Stimulated activated CD4-positive, alpha-beta T cell treated with anti-CD3 and anti-CD28 coated beads, Interleukin-12 subunit alpha, Interleukin-12 subunit beta, amount 100 ng/mL, for 24 hours (primary cell): ENCODE measurements around the gene SIK2.

ENCODE experiments used
- DNase-seq, 2 experiments: peaks; one replicate each; pipeline ENCODE4 v3.0.0-alpha.2; 2020; ENCODE audit warnings: low read depth in 2 of 2

Gene SIK2

DNA sequence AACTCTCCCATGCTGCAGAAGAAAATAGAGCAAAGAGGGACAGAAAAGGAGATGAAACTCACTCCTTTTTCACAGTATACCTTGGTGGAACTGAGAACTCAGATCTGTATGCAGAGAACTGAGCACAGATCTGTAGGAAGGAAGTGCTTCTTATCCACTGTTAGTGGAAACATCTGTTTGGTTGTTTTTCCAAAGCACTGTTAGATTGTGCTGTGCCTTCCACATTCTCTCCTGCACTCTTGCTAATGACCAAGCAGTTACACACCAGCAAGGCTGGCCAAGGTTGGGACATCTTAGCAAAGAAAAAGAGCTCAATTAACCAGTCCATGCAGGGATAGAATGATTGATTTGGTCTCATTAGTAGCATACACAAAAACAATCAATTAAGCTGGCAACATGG is 20.1 kb upstream of the SIK2 start:
- no peak for DNase-seq

DNA sequence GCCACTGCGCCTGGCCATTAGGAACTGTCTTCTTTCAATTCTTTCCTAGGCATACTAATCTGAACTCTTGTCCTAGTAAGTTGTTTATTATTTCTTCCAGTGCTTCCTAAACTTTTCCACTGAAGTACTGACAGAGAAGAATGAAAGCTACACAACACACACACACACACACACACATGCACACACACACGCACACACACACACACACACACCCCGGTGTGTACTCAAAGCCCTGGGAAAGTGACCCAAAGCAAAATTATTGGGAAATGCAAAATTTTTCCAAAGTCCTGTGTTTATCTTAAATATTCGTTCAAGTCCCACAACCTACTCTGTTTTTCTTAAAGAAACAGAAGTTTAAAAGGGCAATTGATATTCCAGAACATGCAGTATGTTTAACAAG is 19.4 kb upstream of the SIK2 start:
- no peak for DNase-seq

DNA sequence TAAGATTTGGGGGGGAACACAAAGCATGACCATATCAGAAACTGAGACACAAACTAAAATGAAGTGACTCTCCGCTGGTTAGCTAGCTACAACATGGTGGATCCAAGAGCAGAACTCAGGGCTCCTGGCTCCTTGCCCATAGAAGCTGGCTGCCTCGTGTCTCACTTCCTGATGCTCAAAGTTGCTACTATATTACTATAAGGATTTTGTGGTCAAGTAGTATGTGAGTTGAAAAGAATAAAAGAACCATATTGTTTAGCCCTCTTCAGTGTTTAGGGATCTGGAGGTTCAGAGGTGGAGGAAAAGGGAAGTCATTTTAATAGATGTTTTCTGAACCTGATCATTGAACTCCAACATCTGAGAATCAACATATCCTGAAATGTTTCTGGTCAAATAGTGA is 16.9 kb upstream of the SIK2 start:
- no peak for DNase-seq

DNA sequence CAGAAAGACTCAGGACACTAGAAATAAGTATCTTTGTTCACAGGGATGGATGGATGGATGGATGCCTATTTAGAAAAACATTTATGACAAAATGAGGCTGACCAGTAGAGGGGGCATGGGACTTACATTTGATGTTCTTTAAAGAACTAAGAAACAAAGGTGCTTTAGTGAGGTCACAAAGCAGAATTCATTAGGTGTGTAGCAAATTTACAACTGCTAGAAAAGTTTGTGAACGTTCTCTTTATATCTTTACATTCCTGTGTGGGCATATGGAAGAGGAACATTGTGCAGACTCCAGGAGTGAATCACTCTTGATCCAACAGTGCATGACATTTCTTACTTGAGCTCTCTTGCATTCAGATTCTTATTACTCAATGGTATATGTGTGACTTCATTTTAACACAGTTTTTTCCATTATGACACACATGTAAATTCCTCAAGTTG is 15.8 kb upstream of the SIK2 start:
- no peak for DNase-seq

DNA sequence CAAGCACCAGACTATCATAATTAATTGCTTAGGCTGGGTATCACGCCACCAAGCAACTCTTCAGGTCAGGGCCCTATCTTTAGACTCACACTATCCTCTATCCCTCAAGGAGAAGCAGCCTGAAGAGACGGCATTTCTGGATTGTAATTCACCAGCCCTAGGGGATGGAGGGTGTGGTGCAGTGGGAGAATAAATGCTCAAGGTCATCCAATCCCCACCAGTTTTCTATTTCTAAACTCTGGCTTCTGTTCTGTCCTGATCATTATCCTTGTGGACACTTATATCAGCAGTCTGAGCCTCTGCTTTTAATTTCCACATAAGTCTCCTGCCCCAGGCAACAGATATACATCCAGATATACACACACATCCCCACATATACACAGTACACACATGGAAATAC is 13.1 kb upstream of the SIK2 start:
- no peak for DNase-seq

DNA sequence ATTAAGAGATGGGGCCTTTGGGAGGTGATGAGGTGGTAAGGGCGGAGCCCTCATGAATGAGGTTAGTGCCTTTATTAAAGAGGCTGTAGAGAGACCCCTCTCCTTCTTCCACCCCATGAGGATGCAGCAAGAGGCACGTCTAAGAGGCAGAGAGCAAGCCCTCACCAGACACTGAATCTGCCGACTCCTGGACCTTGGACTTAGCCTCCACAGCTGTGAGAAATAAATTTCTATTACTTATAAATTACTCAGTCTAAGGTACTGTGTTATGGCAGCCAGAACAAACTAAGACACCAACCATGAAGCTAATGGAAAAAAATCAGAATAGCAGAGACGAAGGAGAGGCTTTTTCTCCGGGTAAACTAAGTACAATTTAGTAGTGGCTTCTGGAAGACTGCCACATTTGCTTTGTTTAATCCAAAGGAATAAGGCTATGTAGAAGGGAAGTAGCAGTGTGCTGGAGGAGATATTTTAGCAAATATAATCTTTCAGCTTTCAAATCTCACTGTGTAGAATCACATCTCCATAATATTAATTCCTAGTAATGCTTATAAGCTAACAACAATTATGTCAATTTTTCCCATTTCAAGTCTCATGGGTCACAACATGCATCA is 12.3 kb upstream of the SIK2 start:
- no peak for DNase-seq

DNA sequence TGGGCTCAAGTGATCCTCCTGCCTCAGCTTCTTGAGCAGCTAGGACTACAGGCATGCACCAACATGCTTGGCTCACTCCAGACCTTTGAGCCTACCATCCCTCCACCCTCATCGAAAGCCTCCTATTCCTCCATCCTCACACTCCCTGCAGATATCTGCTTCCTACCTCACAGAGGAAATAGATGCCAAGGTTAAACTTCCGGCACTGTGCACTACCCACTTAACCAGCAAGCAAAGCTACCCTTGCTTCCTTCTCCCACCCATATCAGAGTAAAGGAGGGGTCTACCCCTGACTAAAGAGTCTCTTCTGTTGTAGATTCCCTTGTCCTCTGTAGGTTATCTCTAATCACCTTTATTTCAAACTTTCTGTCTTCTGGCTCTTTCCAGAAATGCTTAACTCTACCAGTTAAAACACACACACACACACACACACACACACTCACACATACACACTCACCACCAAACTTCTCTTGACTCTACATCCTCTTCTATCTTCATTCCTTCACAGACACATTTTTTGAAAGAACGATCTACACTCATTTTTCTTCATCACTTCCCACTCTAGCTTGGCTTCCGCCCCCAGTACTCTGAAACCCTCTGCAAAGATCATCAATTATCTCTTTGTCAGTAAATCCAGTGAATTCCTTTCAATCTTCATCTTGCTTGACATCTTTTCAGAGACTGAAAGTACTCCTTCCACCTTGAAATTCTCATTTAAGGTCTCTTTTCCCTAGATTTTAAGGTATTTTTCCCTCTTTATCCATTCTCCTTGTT is 10.9 kb upstream of the SIK2 start:
- no peak for DNase-seq

DNA sequence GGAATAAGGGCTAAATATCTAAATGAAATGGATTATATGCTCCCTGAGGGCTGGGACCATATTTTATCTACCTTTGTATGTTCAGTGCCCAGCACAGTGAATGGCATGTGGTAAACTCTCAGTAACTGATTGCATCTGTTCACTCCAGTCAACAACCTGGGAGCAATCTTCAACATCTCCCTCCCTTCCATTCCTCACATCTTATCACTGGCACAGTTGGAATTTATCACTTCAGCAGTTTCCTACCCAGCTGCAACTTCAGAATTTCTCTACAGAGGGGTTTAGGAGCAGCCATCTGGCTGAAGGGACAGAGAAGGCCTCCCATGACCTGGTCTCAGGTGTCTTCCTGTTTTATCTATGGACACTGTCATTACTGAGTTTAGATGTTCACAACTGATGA is 9.8 kb upstream of the SIK2 start:
- no peak for DNase-seq

DNA sequence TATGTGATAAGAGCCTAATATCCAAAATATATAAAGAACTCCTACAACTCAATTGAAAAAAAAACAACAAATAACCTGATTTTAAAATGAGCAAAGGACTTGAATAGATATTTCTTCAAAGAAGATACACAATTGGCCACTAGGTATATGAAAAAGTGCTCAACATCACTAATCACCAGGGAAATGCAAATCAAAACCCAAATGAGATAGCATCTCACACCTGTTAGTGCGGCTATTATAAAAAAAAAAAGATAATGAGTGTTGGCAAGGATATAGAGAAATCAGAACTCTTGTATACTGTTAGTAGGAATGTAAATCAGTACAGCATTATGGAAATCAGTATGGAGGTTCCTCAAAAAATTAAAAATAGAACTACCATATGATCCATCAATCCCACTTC is 5.9 kb upstream of the SIK2 start:
- no peak for DNase-seq

DNA sequence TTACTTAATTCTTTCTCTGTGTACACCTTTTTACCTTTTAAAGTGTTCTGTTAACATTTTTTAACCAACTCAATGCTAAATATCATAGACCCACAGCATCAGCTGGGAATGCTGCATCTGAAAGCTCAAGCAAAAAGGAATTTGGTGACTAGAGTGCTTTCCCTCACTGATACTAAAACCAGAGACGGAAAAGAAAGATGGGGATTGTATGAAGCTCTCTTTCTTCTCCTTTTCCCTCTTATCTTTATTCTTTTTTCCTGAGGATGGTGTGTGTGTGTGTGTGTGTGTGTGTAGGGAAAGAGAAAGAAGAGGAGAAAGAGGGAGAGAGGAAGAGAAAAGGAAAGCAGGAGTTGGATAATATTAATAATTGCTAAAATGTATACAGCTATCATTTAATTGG is 4.1 kb upstream of the SIK2 start:
- DNase-seq, result no peak

DNA sequence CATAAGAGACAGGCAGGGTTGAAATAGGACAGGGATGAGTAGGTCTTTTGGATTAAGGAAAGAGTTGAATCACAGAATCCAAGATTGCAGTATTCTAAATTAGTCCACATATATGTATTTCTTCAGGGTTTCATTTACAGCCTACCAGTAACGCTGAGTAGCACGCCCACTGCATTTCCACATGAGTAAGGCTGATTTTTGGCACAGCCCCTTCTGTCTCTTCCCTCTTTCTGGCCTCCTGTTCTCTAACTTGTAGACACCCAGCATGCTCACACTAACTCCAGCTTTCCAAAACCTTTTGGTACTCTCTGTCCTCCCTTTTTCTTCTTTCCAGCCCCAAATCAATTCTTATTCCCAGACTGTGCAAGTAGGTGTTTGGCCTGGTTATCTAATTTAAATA is 3.7 kb upstream of the SIK2 start:
- no peak for DNase-seq

DNA sequence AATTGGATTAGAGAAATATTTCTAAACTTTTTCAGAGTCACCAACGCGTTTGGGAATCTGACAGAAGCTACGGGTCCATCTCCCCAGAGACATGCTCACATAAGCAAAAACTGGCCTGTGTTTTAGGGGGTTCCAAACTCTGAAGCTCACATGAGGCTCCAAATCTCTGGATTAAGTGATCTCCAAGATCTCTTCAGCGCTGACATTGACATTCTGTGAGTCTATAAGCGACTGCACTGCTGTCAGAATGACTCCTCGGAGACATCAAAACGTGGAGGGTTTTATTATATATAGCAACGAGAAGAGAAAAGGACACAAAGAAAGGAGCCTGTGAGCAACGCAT is 642 bp upstream of the SIK2 start:
- no peak for DNase-seq

DNA sequence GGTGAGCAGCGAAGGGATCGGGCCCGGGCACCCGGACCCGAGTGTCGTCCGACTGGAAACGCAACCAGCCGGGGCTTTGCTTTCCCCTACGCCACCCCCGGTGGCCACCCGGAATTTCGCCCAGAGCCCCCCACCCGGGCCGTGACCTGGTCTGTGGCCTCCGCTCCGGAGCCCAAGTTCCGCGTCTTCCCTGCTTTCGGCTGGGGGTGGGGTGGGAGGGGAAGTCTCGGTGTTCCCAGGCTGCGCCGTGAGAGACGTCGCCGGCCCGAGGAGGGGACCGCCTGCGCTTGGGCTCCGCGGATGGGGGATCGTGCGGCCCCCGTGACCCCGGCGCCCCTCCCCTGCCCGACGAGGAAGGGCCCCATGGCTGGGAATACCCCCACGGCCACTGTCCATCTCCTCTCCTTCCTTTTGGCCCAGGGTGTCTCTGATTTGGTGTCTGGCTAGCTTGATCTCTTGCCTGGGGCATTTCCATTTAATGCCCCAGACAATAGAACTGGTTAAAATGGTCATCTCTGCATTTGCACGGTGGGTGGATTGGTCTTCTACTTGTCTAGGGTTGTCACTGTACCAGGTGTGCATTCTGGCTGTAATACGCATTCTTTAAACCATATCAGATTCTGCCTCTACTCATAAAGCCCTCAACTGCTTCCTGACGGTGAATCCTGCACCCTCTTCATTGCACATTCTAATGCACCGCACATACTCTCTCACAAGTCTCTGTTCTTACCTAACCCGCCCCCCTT is 789 bp downstream of the SIK2 start:
- no peak for DNase-seq

DNA sequence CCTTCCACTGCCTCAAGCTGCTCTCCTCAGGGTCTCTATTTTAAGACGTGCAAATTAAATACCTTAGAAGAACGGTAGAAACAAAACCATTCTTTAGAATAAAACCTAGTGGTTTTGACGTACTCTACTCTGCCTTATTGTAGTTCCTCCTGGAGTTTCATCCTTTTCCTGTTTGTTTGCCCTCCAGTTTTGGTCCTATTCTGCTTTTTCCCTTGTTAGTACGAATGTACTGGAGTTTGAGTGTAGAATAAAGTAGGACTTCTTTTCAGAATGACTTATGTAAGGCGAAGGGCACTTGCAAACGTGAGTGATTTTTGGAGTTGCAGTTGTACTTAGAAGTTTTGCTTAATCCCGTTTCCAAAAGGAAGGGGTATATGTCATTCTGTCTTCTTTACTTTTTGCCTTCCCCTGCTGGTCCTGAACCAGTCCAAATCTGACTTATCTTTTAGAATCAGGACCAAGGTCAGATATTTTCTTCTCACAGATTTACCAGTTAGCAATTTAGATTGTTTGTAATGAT is 1.4 kb downstream of the SIK2 start:
- DNase-seq, result no peak

DNA sequence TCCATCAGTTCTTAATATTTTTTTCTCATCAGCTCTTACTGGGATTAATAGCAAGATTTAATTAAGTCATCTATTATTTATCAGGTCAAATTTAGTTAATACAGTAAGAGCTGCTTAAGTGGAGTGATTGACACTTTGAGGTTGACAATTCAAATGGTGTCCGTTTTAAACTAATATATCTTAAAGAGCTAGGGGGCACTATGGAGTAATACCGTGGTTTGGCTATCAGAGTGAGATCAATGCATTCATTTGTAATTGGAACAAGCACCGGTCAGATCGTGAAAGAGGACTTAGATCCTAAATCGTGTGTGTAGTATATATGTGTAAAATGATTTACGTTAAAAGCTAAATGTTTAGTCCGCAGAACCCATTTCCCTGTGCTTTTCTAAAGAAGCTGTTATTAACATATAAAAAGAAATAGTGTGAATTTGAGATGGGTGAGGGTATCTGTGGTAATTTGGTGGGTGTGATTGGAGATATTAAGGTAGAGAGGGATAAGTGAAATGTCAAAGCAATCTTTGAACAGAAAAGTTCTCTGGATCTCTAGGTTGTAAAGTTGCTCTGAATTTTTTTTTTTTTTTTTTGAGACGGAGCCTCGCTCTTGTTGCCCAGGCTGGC is 2.3 kb downstream of the SIK2 start:
- no peak for DNase-seq

DNA sequence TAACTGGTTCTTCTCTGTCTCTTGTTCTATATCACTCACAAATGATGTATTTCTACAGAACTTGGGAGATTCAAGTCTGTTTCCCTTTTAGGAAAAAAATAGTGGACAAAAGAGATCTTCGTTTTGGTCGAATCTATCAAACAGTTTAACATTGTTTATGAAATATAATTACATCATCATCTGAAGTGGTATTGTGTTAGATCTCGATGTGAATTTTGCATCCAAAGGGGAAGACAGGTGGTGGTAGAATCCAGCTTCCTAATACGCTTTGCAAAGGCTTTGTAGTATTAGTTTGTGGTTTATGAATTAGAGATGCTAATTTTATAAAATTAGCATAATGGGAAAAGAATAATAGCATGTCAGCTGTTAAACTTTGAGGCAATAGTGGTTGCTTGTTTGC is 3.4 kb downstream of the SIK2 start:
- no peak for DNase-seq

DNA sequence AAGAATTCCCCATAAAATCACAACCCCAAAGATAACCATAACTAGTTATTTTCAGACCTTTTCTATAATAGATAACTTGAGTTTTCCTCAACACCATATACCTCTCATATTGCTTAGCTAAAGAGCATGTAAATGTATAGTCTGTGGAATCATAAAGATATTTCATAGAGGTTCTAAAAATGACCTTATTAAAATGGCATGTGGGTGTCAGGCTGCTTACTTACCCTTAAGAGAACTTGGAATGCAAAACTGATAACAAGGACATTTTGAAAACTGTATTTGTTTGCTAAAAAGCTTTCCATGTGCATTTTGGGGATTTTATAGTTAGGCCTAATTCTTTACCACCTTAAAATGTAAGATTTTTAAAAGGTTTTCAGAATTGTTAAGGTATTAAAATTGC is 4.7 kb downstream of the SIK2 start:
- DNase-seq, result no peak

DNA sequence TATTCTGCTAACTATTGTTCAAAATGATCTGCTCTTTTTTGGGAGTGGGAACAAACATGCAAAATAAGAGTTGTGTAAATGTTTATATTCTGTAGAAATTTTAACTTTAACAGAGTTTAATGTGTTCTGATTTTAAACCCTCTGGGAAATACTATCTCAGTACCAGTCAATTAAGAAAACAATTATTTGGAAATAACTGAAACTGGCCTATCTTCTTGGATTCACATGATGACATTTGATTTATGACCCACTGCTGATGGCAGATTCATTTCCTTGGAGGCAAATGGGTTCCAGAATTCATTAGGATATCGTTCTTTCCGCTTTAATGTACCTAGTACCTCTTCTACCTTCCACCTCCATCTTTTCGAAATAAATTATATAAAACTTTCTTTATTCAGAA is 5.5 kb downstream of the SIK2 start:
- no peak for DNase-seq

DNA sequence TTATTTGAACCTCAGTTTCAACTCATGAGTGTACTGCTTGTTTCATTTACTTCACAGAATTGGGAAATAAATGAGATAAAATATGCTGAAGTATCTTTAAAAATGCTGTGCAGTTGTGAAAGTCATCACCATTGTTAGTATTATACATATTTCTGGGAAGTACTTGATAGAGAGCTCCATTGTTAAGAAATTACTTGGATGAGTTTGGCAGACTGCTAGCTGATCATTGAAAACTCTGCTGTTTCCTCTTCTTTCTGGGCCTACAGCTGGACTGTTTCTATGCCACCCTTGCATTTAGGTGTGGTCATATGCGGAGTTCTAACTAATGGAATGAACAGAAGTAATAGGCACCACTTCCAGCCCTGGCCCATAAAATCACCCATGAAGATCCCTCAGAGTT is 10.0 kb downstream of the SIK2 start:
- no peak for DNase-seq

DNA sequence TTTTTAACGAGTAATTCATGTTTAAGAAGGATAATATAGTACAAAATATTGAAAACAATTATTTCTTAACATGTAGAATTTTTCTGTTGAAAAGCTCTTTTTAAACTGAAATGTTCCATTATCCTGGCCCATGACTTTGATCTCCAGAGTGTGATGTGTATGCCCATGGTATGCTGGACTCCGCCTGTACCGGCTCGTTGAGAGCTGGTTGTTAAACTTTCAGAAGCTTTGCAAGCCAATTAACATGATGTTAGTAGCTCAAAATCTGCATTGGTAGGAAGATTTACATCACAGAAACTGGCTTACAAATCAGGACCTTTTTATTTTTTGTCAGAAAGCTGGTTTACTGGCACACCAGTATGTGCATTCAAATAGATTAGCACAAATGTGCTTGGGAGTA is 15.0 kb downstream of the SIK2 start:
- DNase-seq, result no peak

DNA sequence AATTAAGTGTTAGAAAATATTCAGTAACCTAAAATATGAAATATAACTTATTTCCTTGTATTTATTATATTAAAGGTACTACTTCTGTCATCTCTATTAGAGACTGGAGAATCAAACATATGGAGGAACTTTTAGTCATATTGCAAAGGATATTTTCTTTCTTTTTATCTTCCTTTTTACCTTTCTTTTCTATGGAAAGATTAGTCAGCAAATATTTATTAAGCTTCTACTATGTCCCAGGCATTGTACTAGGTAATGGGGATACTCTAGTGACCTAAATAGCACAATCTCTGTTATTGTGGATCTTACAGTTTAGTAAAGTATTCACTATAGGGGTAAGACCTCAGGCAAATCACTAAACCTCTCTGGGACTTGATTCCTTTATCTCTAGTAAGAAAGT is 18.3 kb downstream of the SIK2 start:
- DNase-seq, result no peak

DNA sequence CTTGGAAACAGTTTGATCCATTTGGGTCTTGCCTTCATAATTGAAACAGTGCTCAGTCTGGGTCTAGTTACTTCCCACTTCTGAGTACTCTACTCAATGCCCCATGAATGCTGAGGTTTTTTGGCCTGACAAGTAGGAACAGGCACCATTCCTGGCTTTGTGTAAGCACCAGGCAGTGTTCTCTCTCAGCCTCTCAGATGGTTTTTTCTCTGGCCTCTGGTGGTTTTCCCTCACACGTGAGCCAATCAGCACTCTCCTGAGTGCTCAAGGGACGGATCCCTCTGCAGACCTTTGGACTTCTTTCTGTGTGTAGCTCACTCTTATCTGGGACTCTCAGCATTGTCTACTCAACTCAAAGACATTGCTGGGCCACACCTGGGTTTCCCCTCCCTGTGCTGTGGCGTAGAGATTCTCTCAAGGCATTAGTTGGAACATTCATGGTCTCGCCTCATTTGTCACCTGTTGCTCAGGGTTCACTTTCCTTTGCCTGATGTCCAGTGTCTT is 21.3 kb downstream of the SIK2 start:
- DNase-seq, result no peak
